HG02970 (cell line): ENCODE data around the gene SCGB1A1.

ENCODE experiments used
- ATAC-seq: cut with Tn5 transposase; IDR thresholded peaks from one replicate; pipeline ENCODE4 v1.9.1; 2021; ENCODE audit warnings: mild to moderate bottlenecking, moderate library complexity, moderate number of reproducible peaks; ENCODE audit not compliant: unreplicated experiment, low FRiP score

The SCGB1A1 gene

GRCh38 chr11:62395885-62396551, 22.8 kb upstream of the SCGB1A1 start:
- ATAC-seq = no peak

- ATAC-seq = no peak
Observed at GRCh38 chr11:62398011-62398994, 20.5 kb upstream of the SCGB1A1 start.

GRCh38 chr11:62399172-62399877, 19.5 kb upstream of the SCGB1A1 start:
- no peak for ATAC-seq

- ATAC-seq = no peak
Observed at GRCh38 chr11:62399878-62400266, 19.0 kb upstream of the SCGB1A1 start.

GRCh38 chr11:62400281-62400680, 18.6 kb upstream of the SCGB1A1 start:
- no peak for ATAC-seq

- ATAC-seq = no peak
Observed at GRCh38 chr11:62400760-62401159, 18.1 kb upstream of the SCGB1A1 start.

- no peak for ATAC-seq
Observed at GRCh38 chr11:62401356-62401755, 17.5 kb upstream of the SCGB1A1 start.

- ATAC-seq = no peak
Observed at GRCh38 chr11:62401811-62402210, 17.0 kb upstream of the SCGB1A1 start.

GRCh38 chr11:62402226-62402959, 16.4 kb upstream of the SCGB1A1 start:
- no peak for ATAC-seq

GRCh38 chr11:62402960-62403730, 15.7 kb upstream of the SCGB1A1 start:
- no peak for ATAC-seq

GRCh38 chr11:62404435-62404834, 14.4 kb upstream of the SCGB1A1 start:
- no peak for ATAC-seq

- ATAC-seq = no peak
Observed at GRCh38 chr11:62404901-62405300, 13.9 kb upstream of the SCGB1A1 start.

- ATAC-seq = no peak
Observed at GRCh38 chr11:62406034-62406433, 12.8 kb upstream of the SCGB1A1 start.

GRCh38 chr11:62409831-62410230, 9.0 kb upstream of the SCGB1A1 start:
- ATAC-seq = no peak

GRCh38 chr11:62410972-62411371, 7.9 kb upstream of the SCGB1A1 start:
- ATAC-seq = no peak

- ATAC-seq = no peak
Observed at GRCh38 chr11:62411524-62411923, 7.3 kb upstream of the SCGB1A1 start.

- ATAC-seq = no peak
Observed at GRCh38 chr11:62413060-62413696, 5.7 kb upstream of the SCGB1A1 start.

GRCh38 chr11:62416596-62416995, 2.2 kb upstream of the SCGB1A1 start:
- ATAC-seq = no peak

GRCh38 chr11:62418136-62418535, 697 bp upstream of the SCGB1A1 start:
- no peak for ATAC-seq
